HEK293T (cell line): ENCODE measurements around the gene SLC29A1.

Experiments used
- ARNT ChIP-seq: fragments of 450-650 bp; IDR thresholded peaks from 2 replicates; pipeline ENCODE4 v1.6.1; 2017; ENCODE audit warnings: mild to moderate bottlenecking
- BHLHE40 ChIP-seq: fragments of 450-650 bp; IDR thresholded peaks from 2 replicates; pipeline ENCODE4 v1.6.1; 2016; ENCODE audit warnings: mild to moderate bottlenecking, moderate library complexity, borderline replicate concordance
- FOXK2 ChIP-seq: fragments of 450-650 bp; IDR thresholded peaks from 2 replicates; pipeline ENCODE4 v1.6.1; 2016; ENCODE audit warnings: mild to moderate bottlenecking
- FOXM1 ChIP-seq: fragments of 450-650 bp; IDR thresholded peaks from 2 replicates; pipeline ENCODE4 v1.6.1; 2017; ENCODE audit warnings: mild to moderate bottlenecking, borderline replicate concordance
- HDGF ChIP-seq: fragments of 450-650 bp; IDR thresholded peaks from 2 replicates; pipeline ENCODE4 v1.6.1; 2017; ENCODE audit warnings: antibody characterized with exemption, borderline replicate concordance
- L3MBTL2 ChIP-seq: fragments of 450-650 bp; conservative IDR thresholded peaks from 2 replicates; pipeline ENCODE4 v1.6.1; 2016; ENCODE audit warnings: mild to moderate bottlenecking
- SP1 ChIP-seq: fragments of 450-650 bp; IDR thresholded peaks from 2 replicates; pipeline ENCODE4 v1.6.1; 2017
- SUZ12 ChIP-seq: fragments of 450-650 bp; IDR thresholded peaks from 2 replicates; pipeline ENCODE4 v1.6.1; 2016; ENCODE audit warnings: mild to moderate bottlenecking
- TARDBP ChIP-seq: fragments of 450-650 bp; IDR thresholded peaks from 2 replicates; pipeline ENCODE4 v1.6.1; 2016
- TF ChIP-seq, protein P1 (sequence below): fragments of 450-650 bp; IDR thresholded peaks from 2 replicates; pipeline ENCODE4 v1.6.1; 2016

- TF ChIP-seq BHLHE40 (no peak), SP1 (no peak), FOXM1 (no peak), HDGF (no peak), ARNT (no peak), SUZ12 (no peak), FOXK2 (no peak), TARDBP (no peak), L3MBTL2 (no peak)
- TF ChIP-seq, protein P1, sequence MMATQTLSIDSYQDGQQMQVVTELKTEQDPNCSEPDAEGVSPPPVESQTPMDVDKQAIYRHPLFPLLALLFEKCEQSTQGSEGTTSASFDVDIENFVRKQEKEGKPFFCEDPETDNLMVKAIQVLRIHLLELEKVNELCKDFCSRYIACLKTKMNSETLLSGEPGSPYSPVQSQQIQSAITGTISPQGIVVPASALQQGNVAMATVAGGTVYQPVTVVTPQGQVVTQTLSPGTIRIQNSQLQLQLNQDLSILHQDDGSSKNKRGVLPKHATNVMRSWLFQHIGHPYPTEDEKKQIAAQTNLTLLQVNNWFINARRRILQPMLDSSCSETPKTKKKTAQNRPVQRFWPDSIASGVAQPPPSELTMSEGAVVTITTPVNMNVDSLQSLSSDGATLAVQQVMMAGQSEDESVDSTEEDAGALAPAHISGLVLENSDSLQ: no peak
Observed at GRCh38 chr6:44263354-44264100, 40.1 kb downstream of the SLC29A1 start.
